Upper lobe of left lung (tissue), 4 donors: ENCODE results near the gene GCAT.

Experiments
- CTCF ChIP-seq, 6 experiments: fragments of 450-650 bp in 4 of 6; fragments of 200-600 bp in 2 of 6; sonication (generic) in 2 of 6; IDR thresholded peaks; one replicate each; pipeline ENCODE4 v1.5.1; 2016 to 2019; ENCODE audit warnings: antibody characterized with exemption in 6 of 6
- POLR2AphosphoS5 ChIP-seq, 2 donors: sonication (generic); formaldehyde crosslinking; IDR thresholded peaks; one replicate each; pipeline ENCODE4 v1.5.1; 2017; ENCODE audit warnings: antibody characterized with exemption in 2 of 2

GRCh38 chr22:37808294-37808657 lies 542 bp downstream of the GCAT start:
- TF ChIP-seq CTCF (IDR thresholded peaks at IDR 0.05) (no peak), POLR2AphosphoS5 (IDR thresholded peaks at IDR 0.05) (no peak)
